Nephron progenitor cell (in vitro differentiated cells): ENCODE measurements around the gene SBNO2.
A peak's percentile ranks its signal among the peaks of the same experiment; 100 is the strongest.

Source experiments
- DNase-seq: peaks from one replicate; pipeline ENCODE4 v3.0.0; 2021
- H3K27ac Mint-ChIP-seq: 2 replicates; pipeline ENCODE4 v1.8.0; 2021; ENCODE audit warnings: mild to moderate bottlenecking, moderate library complexity, mixed read lengths
- H3K27me3 Mint-ChIP-seq: 2 replicates; pipeline ENCODE4 v1.8.0; 2021; ENCODE audit warnings: mild to moderate bottlenecking, low read depth, mixed read lengths; ENCODE audit not compliant: poor library complexity
- H3K36me3 Mint-ChIP-seq: 2 replicates; pipeline ENCODE4 v1.8.0; 2021; ENCODE audit warnings: low read depth, mixed read lengths
- H3K4me1 Mint-ChIP-seq: 2 replicates; pipeline ENCODE4 v1.8.0; 2021; ENCODE audit warnings: mixed read lengths
- H3K4me3 Mint-ChIP-seq: 2 replicates; pipeline ENCODE4 v1.8.0; 2021; ENCODE audit warnings: mild to moderate bottlenecking, moderate library complexity, mixed read lengths
- H3K9me3 Mint-ChIP-seq: 2 replicates; pipeline ENCODE4 v1.8.0; 2021; ENCODE audit warnings: mild to moderate bottlenecking, moderate library complexity, mixed read lengths
- TF ChIP-seq, protein P1 (sequence below): fragments of 200-600 bp; sonication (generic); IDR thresholded peaks from 2 replicates; pipeline ENCODE4 v1.5.0; 2021; ENCODE audit warnings: antibody characterized with exemption

The SBNO2 gene, protein sequence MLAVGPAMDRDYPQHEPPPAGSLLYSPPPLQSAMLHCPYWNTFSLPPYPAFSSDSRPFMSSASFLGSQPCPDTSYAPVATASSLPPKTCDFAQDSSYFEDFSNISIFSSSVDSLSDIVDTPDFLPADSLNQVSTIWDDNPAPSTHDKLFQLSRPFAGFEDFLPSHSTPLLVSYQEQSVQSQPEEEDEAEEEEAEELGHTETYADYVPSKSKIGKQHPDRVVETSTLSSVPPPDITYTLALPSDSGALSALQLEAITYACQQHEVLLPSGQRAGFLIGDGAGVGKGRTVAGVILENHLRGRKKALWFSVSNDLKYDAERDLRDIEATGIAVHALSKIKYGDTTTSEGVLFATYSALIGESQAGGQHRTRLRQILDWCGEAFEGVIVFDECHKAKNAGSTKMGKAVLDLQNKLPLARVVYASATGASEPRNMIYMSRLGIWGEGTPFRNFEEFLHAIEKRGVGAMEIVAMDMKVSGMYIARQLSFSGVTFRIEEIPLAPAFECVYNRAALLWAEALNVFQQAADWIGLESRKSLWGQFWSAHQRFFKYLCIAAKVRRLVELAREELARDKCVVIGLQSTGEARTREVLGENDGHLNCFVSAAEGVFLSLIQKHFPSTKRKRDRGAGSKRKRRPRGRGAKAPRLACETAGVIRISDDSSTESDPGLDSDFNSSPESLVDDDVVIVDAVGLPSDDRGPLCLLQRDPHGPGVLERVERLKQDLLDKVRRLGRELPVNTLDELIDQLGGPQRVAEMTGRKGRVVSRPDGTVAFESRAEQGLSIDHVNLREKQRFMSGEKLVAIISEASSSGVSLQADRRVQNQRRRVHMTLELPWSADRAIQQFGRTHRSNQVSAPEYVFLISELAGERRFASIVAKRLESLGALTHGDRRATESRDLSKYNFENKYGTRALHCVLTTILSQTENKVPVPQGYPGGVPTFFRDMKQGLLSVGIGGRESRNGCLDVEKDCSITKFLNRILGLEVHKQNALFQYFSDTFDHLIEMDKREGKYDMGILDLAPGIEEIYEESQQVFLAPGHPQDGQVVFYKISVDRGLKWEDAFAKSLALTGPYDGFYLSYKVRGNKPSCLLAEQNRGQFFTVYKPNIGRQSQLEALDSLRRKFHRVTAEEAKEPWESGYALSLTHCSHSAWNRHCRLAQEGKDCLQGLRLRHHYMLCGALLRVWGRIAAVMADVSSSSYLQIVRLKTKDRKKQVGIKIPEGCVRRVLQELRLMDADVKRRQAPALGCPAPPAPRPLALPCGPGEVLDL (N-terminal part only)

DNA sequence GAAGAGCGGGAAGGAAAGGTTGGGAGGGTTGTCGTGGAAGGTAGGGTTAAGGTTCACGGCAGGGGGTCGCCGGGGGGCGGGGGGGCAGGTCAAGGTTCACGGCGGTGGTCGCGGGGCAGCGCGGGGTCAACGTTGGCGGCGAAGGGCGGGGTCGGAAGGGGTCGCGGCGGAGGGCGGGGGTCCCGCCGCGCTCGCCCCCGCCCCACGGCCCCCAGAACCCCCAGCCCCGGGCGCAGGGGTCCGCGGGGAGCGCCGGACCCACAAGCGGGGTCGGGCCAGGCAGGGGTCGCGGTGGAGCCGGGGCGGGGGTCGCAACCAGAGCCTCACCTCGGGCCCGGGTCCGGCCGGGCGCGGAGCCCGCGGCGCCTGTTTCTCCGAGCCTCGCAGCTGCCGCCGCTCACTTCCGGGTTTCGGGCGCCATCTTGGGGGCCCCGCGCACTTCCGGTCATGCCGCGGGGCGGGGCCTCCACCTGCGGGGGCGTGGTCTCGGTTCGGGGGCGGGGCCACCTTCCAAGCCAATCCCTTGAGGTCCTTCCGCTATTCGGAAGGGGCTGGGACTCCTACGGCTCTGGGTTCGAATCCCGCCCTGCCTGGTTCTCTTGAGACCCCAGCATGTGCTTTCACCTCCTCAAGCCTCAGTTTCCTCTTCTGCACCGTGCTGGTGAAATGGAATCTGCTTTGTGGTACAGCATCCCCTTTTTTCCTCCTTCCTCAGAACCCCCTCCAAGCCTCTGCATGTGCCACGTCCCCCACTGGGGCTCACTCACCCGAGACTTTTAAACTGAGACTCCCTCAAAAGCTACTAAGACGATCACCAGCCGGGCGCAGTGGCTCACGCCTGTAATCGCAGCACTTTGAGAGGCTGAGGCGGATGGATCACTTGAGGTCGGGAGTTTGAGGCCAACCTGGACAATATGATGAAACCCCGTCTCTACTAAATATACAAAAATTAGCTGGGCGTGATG lies at the start of gene SBNO2:
Gene SBNO2, minus strand, starts transcription at position 424 of the 965 bp plus-strand sequence. CDS start 19,992 bp downstream, outside the sequence.
- no peaks in the 10 kb centered on the region for H3K9me3 Mint-ChIP-seq
- H3K4me1 Mint-ChIP-seq, result peaks cover 49% of the 10 kb centered on the region
- H3K27ac Mint-ChIP-seq, result peak within 1 kb of the TSS; percentile 74
- TF ChIP-seq, protein P1, sequence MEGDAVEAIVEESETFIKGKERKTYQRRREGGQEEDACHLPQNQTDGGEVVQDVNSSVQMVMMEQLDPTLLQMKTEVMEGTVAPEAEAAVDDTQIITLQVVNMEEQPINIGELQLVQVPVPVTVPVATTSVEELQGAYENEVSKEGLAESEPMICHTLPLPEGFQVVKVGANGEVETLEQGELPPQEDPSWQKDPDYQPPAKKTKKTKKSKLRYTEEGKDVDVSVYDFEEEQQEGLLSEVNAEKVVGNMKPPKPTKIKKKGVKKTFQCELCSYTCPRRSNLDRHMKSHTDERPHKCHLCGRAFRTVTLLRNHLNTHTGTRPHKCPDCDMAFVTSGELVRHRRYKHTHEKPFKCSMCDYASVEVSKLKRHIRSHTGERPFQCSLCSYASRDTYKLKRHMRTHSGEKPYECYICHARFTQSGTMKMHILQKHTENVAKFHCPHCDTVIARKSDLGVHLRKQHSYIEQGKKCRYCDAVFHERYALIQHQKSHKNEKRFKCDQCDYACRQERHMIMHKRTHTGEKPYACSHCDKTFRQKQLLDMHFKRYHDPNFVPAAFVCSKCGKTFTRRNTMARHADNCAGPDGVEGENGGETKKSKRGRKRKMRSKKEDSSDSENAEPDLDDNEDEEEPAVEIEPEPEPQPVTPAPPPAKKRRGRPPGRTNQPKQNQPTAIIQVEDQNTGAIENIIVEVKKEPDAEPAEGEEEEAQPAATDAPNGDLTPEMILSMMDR, result no peak
- H3K27me3 Mint-ChIP-seq, result peaks cover 6% of the 10 kb centered on the region
- H3K4me3 Mint-ChIP-seq, result peak within 1 kb of the TSS; percentile 90
- DNase-seq, result peak; percentile 95
- H3K36me3 Mint-ChIP-seq, result no peaks in the 10 kb centered on the region

DNA sequence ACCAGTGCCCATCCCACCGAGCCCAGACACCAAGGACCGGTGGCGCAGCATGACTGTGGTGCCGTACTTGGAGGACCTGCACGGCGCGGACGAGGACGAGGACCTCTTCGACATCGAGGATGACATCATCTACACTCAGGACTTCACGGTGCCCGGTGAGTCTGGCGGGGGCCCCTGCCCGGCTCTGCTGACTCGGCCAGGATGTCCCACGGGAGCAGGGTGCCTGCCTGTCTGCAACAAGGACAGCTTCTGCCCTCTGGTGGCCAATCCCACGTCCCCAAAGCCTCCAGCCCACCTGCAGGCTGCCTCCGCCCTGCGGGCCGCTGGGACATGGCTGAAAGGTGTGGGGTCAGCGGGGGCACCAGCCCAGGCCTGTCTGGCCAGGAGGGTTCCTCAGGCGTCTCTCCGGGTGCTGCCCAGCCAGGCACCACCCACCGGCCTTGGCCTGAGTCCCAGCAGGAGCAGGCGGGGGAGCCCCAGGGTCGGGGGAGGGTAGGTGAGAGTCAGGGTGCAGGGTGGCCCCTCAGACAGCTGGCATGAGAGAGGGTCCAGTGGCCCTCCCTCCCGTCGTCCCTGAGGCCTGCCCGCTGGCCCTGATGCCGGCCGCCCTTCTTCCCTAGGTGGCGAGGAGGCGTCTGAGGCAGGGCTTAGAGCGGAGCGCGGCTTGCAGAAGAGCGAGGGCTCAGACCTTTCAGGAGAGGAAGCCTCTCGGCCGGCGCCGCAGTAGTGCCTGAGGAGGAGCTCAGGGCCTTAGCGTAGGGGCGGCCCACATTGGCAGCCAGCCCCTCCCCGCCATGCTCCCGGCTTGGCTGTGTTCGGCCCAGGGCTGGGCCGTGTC lies 49.2 kb upstream of the SBNO2 start:
- Mint-ChIP-seq H3K36me3 (peaks cover 4% of the 10 kb centered on the region), H3K27ac (no peak overlapping the region), H3K4me3 (no peak overlapping the region), H3K27me3 (no peaks in the 10 kb centered on the region), H3K9me3 (no peaks in the 10 kb centered on the region), H3K4me1 (peaks cover 2% of the 10 kb centered on the region)
- peak; percentile 61 for DNase-seq
- TF ChIP-seq, protein P1, result peak; percentile 44

DNA sequence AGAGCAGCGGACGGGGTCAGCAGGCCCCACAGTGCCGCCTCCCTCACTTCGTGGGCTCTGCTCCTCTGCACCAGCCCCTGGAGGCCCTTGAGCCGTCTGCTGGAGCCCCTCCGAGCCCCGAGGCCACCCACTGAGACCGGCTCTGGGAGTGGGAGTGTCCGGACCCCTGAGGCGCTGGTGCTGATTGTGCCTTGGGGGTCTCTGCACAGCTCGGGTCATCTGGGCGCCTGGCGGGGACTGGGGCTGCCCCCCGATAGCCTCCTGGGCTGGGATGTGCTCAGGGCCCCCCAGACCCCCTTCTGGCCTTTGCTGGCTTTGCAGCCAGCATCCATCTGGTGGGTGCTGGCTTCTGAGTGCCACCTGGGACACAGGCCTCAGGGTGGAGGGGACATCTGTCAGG lies 48.3 kb upstream of the SBNO2 start:
- no peak for DNase-seq
- Mint-ChIP-seq H3K4me1 (peaks cover 9% of the 10 kb centered on the region), H3K27me3 (no peaks in the 10 kb centered on the region), H3K36me3 (no peaks in the 10 kb centered on the region), H3K27ac (no peak overlapping the region), H3K9me3 (no peaks in the 10 kb centered on the region), H3K4me3 (no peak overlapping the region)
- TF ChIP-seq, protein P1, result no peak

DNA sequence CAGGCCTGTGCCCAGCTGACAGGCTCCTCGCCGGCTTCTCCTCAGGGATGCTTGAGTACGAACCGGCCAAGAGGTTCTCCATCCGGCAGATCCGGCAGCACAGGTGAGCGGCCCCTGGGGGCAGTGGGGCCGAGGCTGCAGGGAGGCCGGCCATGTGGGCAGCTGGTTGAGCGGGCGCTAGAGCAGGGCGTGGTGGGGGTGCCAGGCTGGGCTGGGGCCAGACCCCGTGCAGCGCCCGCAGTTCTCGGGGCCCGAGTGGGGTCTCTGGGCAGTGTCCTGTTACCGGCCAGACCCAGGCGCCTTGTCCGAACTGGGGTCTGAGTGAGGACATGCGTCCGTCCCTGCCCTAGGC lies 47.8 kb upstream of the SBNO2 start:
- Mint-ChIP-seq H3K27me3 (no peaks in the 10 kb centered on the region), H3K27ac (no peak overlapping the region), H3K9me3 (no peaks in the 10 kb centered on the region), H3K36me3 (no peaks in the 10 kb centered on the region), H3K4me3 (no peak overlapping the region), H3K4me1 (peaks cover 14% of the 10 kb centered on the region)
- no peak for DNase-seq
- TF ChIP-seq, protein P1, result no peak
